GM23338 (cell line): ENCODE results near the gene IRGC. TPM values are rescaled to one million over a fixed set of nuclear protein-coding genes. Genes with fewer than 3 reads are reported as not detected.

ENCODE experiments used
- ATAC-seq: fragments of 200-7000 bp; cut with Tn5 transposase; 3 replicates; pipeline ENCODE4 v1.9.1; 2020
- DNase-seq: peaks from one replicate; pipeline ENCODE4 v3.0.0-alpha.2; 2015; ENCODE audit warnings: low spot score
- H2AFZ ChIP-seq: fragments of 200-600 bp; sonication (generic); 2 replicates; pipeline ENCODE4 v1.8.0; 2016; ENCODE audit warnings: antibody characterized with exemption, mild to moderate bottlenecking, moderate library complexity
- H3F3A ChIP-seq: fragments of 200-600 bp; sonication (generic); replicated peaks from 2 replicates; pipeline ENCODE4 v1.8.0; 2017; ENCODE audit warnings: antibody characterized with exemption, mixed run types, low read depth
- H3K27ac ChIP-seq: fragments of 200-600 bp; sonication (generic); 2 replicates; pipeline ENCODE4 v1.6.1; 2016; ENCODE audit warnings: low read depth
- H3K27me3 ChIP-seq: fragments of 200-600 bp; sonication (generic); 2 replicates; pipeline ENCODE4 v1.8.0; 2016; ENCODE audit warnings: mild to moderate bottlenecking, mixed run types, moderate library complexity; ENCODE audit not compliant: insufficient read depth
- H3K36me3 ChIP-seq: fragments of 200-600 bp; sonication (generic); 2 replicates; pipeline ENCODE4 v1.8.0; 2016; ENCODE audit warnings: mild to moderate bottlenecking; ENCODE audit not compliant: insufficient read depth
- H3K4me1 ChIP-seq: fragments of 200-600 bp; sonication (generic); 2 replicates; pipeline ENCODE4 v1.8.0; 2016; ENCODE audit warnings: mild to moderate bottlenecking, moderate library complexity; ENCODE audit not compliant: insufficient read depth
- H3K4me2 ChIP-seq: fragments of 200-600 bp; sonication (generic); 2 replicates; pipeline ENCODE4 v1.7.1; 2017; ENCODE audit warnings: mixed run types
- H3K4me3 ChIP-seq: fragments of 200-600 bp; sonication (generic); 2 replicates; pipeline ENCODE4 v1.6.1; 2016; ENCODE audit warnings: mixed run types
- H3K79me2 ChIP-seq: fragments of 200-600 bp; sonication (generic); replicated peaks from 2 replicates; pipeline ENCODE4 v1.8.0; 2017; ENCODE audit warnings: mild to moderate bottlenecking; ENCODE audit not compliant: insufficient read depth
- H3K9me2 ChIP-seq: fragments of 200-600 bp; sonication (generic); 2 replicates; pipeline ENCODE4 v1.8.0; 2017; ENCODE audit not compliant: insufficient read depth
- H4K20me1 ChIP-seq: fragments of 200-600 bp; sonication (generic); replicated peaks from 2 replicates; pipeline ENCODE4 v1.8.0; 2017; ENCODE audit warnings: mild to moderate bottlenecking; ENCODE audit not compliant: insufficient read depth
- H3K27ac Mint-ChIP-seq: 2 replicates; pipeline ENCODE4 v1.8.0; 2020; ENCODE audit warnings: inconsistent platforms, mild to moderate bottlenecking, moderate library complexity, mixed read lengths
- H3K27me3 Mint-ChIP-seq: 3 replicates; pipeline ENCODE4 v1.8.0; 2022; ENCODE audit warnings: low read depth, mild to moderate bottlenecking, moderate library complexity, mixed read lengths, inconsistent platforms; ENCODE audit not compliant: insufficient read depth, poor library complexity
- H3K36me3 Mint-ChIP-seq: 3 replicates; pipeline ENCODE4 v1.8.0; 2021; ENCODE audit warnings: low read depth, mild to moderate bottlenecking, inconsistent platforms, moderate library complexity, mixed read lengths
- H3K4me1 Mint-ChIP-seq: 3 replicates; pipeline ENCODE4 v1.8.0; 2020; ENCODE audit warnings: mild to moderate bottlenecking, inconsistent platforms, mixed read lengths
- H3K4me3 Mint-ChIP-seq: 3 replicates; pipeline ENCODE4 v1.8.0; 2021; ENCODE audit warnings: moderate library complexity, mild to moderate bottlenecking, inconsistent platforms, mixed read lengths
- H3K9me3 Mint-ChIP-seq: 3 replicates; pipeline ENCODE4 v1.8.0; 2020; ENCODE audit warnings: moderate library complexity, mild to moderate bottlenecking, inconsistent platforms, mixed read lengths
- CREB1 ChIP-seq: fragments of 250-450 bp; sonication (Bioruptor Pico); IDR thresholded peaks from 2 replicates; pipeline ENCODE4 v1.5.0; 2020; ENCODE audit warnings: low read depth, mild to moderate bottlenecking, moderate library complexity
- CTCF ChIP-seq, 2 experiments: fragments of 200-600 bp in 1 of 2; sonication (generic) in 1 of 2; conservative IDR thresholded peaks; 2 replicates each; pipeline versions ENCODE4 v1.5.1 to v1.6.1; 2016 to 2017; ENCODE audit warnings: antibody characterized with exemption in 2 of 2, low read depth in 2 of 2, mild to moderate bottlenecking in 2 of 2, moderate library complexity in 1 of 2
- ETS1 ChIP-seq: IDR thresholded peaks from 2 replicates; pipeline ENCODE4 v1.6.1; 2016; ENCODE audit warnings: antibody characterized with exemption
- EZH2 ChIP-seq: fragments of 200-600 bp; sonication (generic); IDR thresholded peaks from one replicate; pipeline ENCODE4 v1.8.0; 2017; ENCODE audit warnings: antibody characterized with exemption, mild to moderate bottlenecking, low read depth; ENCODE audit not compliant: unreplicated experiment
- EZH2phosphoT487 ChIP-seq: fragments of 200-600 bp; sonication (generic); IDR thresholded peaks from one replicate; pipeline ENCODE4 v1.8.1; 2018; ENCODE audit warnings: antibody characterized with exemption; ENCODE audit not compliant: unreplicated experiment
- JUNB ChIP-seq: IDR thresholded peaks from one replicate; pipeline ENCODE4 v1.6.1; 2016; ENCODE audit warnings: antibody characterized with exemption; ENCODE audit not compliant: unreplicated experiment
- NANOG ChIP-seq: IDR thresholded peaks from 2 replicates; pipeline ENCODE4 v1.6.1; 2016; ENCODE audit warnings: antibody characterized with exemption, borderline replicate concordance
- POLR2AphosphoS5 ChIP-seq: IDR thresholded peaks from 2 replicates; pipeline ENCODE4 v1.6.1; 2016; ENCODE audit warnings: antibody characterized with exemption, low read depth
- REST ChIP-seq: IDR thresholded peaks from one replicate; pipeline ENCODE4 v1.6.1; 2018; ENCODE audit warnings: antibody characterized with exemption; ENCODE audit not compliant: unreplicated experiment
- STAT1 ChIP-seq: IDR thresholded peaks from one replicate; pipeline ENCODE4 v1.6.1; 2016; ENCODE audit warnings: antibody characterized with exemption; ENCODE audit not compliant: unreplicated experiment
- ZNF114 ChIP-seq: fragments of 250-450 bp; sonication (Bioruptor Pico); IDR thresholded peaks from 2 replicates; pipeline ENCODE4 v1.5.0; 2020; ENCODE audit warnings: mild to moderate bottlenecking, moderate library complexity
- ZNF462 ChIP-seq: fragments of 250-450 bp; sonication (Bioruptor Pico); IDR thresholded peaks from 2 replicates; pipeline ENCODE4 v1.5.0; 2020; ENCODE audit warnings: mild to moderate bottlenecking, moderate library complexity
- polyA plus RNA-seq: library from polyadenylated mRNA; unstranded; fragments of >200 nt; fragmentation: Nextera tagmentation; extraction: Ambion mirVana; gene quantifications from 2 replicates; pipeline ENCODE4 v1.2.1, GENCODE V29; 2016
- total RNA-seq: library from RNA; depleted of rRNA; stranded (reverse); fragments of >200 nt; shearing (Covaris generic); gene quantifications from 2 replicates; pipeline ENCODE4 v1.2.3, GENCODE V29; 2014

The IRGC gene
- total and polyA plus RNA-seq, 2 experiments from 2014 or later: not detected

GRCh38 chr19:43725468-43725867, 9.6 kb downstream of the IRGC start:
- no peak for TF ChIP-seq ZNF114 (CRISPR knock-in tag)
- TF ChIP-seq CTCF (conservative IDR thresholded peaks at IDR 0.05; ENCODE audit: low read depth in 2 of 2): no peak
- TF ChIP-seq ETS1: no peak
- TF ChIP-seq CREB1 (CRISPR knock-in tag): no peak
- TF ChIP-seq STAT1: no peak
- no peak for TF ChIP-seq JUNB
- TF ChIP-seq REST: no peak
- TF ChIP-seq EZH2phosphoT487: no peak
- no peak for TF ChIP-seq NANOG
- no peak for TF ChIP-seq EZH2
- TF ChIP-seq POLR2AphosphoS5: no peak
- no peak for TF ChIP-seq ZNF462 (CRISPR knock-in tag)
- Histone ChIP-seq H3K4me2 (no peak overlapping the region), H3K79me2 (no peaks in the 10 kb centered on the region), H3K27me3 (no peaks in the 10 kb centered on the region), H3K4me3 (no peak overlapping the region), H4K20me1 (no peaks in the 10 kb centered on the region; the same call in 1 of the 2 replicates), H3K9me2 (no peaks in the 10 kb centered on the region), H2AFZ (no peak overlapping the region), H3K4me1 (no peaks in the 10 kb centered on the region), H3K36me3 (no peaks in the 10 kb centered on the region), H3K27ac (no peak overlapping the region), H3F3A (no peaks in the 10 kb centered on the region)
- peaks cover 8% of the 10 kb centered on the region for H3K27me3 Mint-ChIP-seq
- H3K36me3 Mint-ChIP-seq: peaks cover 19% of the 10 kb centered on the region
- DNase-seq: no peak
- no peak overlapping the region for H3K4me3 Mint-ChIP-seq
- no peaks in the 10 kb centered on the region; the same call in 2 of the 3 replicates for H3K9me3 Mint-ChIP-seq
- H3K4me1 Mint-ChIP-seq: no peaks in the 10 kb centered on the region; the same call in 2 of the 3 replicates
- H3K27ac Mint-ChIP-seq: no peak overlapping the region
- ATAC-seq: no peak
